Astrocyte (in vitro differentiated cells and primary cell): ENCODE data around the gene ELMO1.

ENCODE experiments used
- EZH2 ChIP-seq: IDR thresholded peaks from 2 replicates; pipeline ENCODE4 v1.6.1; 2012; ENCODE audit warnings: mild to moderate bottlenecking, low read length, inconsistent platforms; ENCODE audit not compliant: insufficient read depth
- TF ChIP-seq, protein P1 (sequence below): IDR thresholded peaks from 2 replicates; pipeline ENCODE4 v1.5.1; 2011; ENCODE audit warnings: low read depth, mild to moderate bottlenecking, inconsistent platforms, low read length, moderate library complexity; ENCODE audit not compliant: insufficient read depth

DNA sequence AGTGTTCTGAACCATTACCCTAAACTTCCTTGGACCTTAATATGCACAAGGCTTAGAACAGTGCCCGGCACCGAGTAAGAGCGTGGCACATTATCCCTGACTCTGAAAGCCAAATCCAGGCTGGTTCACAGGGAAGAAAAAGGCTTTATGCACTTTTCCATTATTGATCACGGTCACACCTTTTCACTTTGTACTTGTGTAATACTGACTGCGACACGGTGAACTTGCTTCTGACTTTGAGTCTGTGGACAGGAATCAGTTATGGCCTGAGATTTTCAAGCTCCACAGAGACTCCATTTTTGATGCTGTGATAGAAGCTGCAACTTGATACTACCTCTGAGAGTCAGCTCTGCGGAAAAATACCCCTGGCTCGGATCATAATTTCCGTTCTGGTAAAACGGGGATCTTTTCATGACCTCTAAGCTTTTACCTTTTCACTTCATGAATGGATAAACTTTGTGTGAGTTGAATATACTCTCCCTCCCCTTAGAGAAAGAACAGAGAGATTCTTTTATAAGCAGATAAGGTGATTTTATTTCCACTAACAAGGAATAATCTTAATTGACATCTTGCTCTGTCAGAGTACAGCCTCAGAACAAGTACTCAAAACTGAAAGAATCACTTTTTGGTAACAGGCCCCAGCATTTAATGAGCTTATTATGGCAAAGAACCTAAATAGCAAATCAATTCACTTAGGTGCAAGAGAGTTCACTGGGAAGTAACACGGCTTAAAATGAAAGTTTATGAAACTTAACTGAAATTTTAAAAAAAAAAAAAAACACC, 88.8 kb downstream of the ELMO1 start:
- TF ChIP-seq, protein P1, sequence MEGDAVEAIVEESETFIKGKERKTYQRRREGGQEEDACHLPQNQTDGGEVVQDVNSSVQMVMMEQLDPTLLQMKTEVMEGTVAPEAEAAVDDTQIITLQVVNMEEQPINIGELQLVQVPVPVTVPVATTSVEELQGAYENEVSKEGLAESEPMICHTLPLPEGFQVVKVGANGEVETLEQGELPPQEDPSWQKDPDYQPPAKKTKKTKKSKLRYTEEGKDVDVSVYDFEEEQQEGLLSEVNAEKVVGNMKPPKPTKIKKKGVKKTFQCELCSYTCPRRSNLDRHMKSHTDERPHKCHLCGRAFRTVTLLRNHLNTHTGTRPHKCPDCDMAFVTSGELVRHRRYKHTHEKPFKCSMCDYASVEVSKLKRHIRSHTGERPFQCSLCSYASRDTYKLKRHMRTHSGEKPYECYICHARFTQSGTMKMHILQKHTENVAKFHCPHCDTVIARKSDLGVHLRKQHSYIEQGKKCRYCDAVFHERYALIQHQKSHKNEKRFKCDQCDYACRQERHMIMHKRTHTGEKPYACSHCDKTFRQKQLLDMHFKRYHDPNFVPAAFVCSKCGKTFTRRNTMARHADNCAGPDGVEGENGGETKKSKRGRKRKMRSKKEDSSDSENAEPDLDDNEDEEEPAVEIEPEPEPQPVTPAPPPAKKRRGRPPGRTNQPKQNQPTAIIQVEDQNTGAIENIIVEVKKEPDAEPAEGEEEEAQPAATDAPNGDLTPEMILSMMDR: no peak
- no peak for TF ChIP-seq EZH2
